ENCODE measurements around the gene ADAM8. TPM values are rescaled to one million over a fixed set of nuclear protein-coding genes. Genes with fewer than 3 reads are reported as not detected.
"Not testable (repeated sequence)": the region's sequence is repeated elsewhere in the genome, so short reads cannot be mapped to it uniquely, and the experiment has no call there.

ADAM8 gene
- total and polyA plus RNA-seq, 2 donors (not counting 1 experiment from before 2014, with no cell fraction given): 116 to 196 TPM

GRCh38 chr10:133235265-133235855 lies 41.3 kb downstream of the ADAM8 start:
- H3K9me3 ChIP-seq (ENCODE audit: control extremely low read depth in 1 of 3, control insufficient read depth in 2 of 3, insufficient read depth in 1 of 3, low read length in 2 of 3): peaks cover 0 to 7% (median 0%) of the 10 kb centered on the region in 3 donors
- peak overlapping the region; percentile 3 for H3K27ac Mint-ChIP-seq
- ChIA-PET CTCF (no interaction called here), POLR2A (no interaction called here)
- peak overlapping the region; percentile 80 for H3K4me3 Mint-ChIP-seq
- no peaks in the 10 kb centered on the region for H3K9me3 Mint-ChIP-seq (ENCODE audit: insufficient read depth)
- intact Hi-C loops (cut with micrococcal nuclease): no loop called here
- no peak overlapping the region for H3K27ac ChIP-seq (ENCODE audit: low read length in 2 of 2)
- peak overlapping the region; percentile 63 for H2AFZ ChIP-seq (ENCODE audit: insufficient read depth, low read depth, low read length, poor library complexity, severe bottlenecking)
- WGBS (ENCODE audit: insufficient coverage): 8% methylated on average over 42 of the region's 48 CpGs
- no peaks in the 10 kb centered on the region for H3K36me3 ChIP-seq (replicated peaks in 1 of 2; ENCODE audit: control extremely low read depth in 1 of 2, control insufficient read depth in 1 of 2, extremely low read depth in 1 of 2, insufficient read depth in 2 of 2, low read length in 1 of 2)
- peak overlapping the region; percentile 86 for H3K4me2 ChIP-seq (replicated peaks; ENCODE audit: low read depth, low read length, poor library complexity, severe bottlenecking)
- peaks cover 47 to 51% of the 10 kb centered on the region in 2 donors for H3K4me1 ChIP-seq (ENCODE audit: control insufficient read depth in 2 of 2, insufficient read depth in 2 of 2, low read length in 2 of 2)
- H3K79me2 ChIP-seq (ENCODE audit: control insufficient read depth, insufficient read depth, low read length): no peaks in the 10 kb centered on the region
- TF ChIP-seq CTCF (IDR thresholded peaks at IDR 0.05): no peak
- DNase-seq (no peak), ATAC-seq (ENCODE audit: low read depth) (peak; percentile 29)
- peak overlapping the region; percentile 53 for H3K9ac ChIP-seq (ENCODE audit: low read length)
- H3K4me1 Mint-ChIP-seq: peaks cover 24% of the 10 kb centered on the region
- peaks cover 4% of the 10 kb centered on the region for H4K20me1 ChIP-seq (ENCODE audit: control insufficient read depth, insufficient read depth, low read length, poor library complexity, severe bottlenecking)
- H3K4me3 ChIP-seq (ENCODE audit: control extremely low read depth in 1 of 5, extremely low read depth in 1 of 5, insufficient read depth in 1 of 5, low read depth in 2 of 5, low read length in 4 of 5): peak overlapping the region in 3 of 5 experiments; percentile 32 to 55 (median 42)
- H3K27me3 Mint-ChIP-seq: peaks cover 20% of the 10 kb centered on the region
- peaks cover 0 to 59% (median 24%) of the 10 kb centered on the region in 4 experiments for H3K27me3 ChIP-seq (replicated peaks in 1 of 4; ENCODE audit: control extremely low read depth in 1 of 4, control insufficient read depth in 3 of 4, insufficient read depth in 4 of 4, low read length in 3 of 4)

GRCh38 chr10:133234796-133235195 lies 41.9 kb downstream of the ADAM8 start:
- H3K4me3 ChIP-seq (ENCODE audit: control extremely low read depth in 1 of 5, extremely low read depth in 1 of 5, insufficient read depth in 1 of 5, low read depth in 2 of 5, low read length in 4 of 5); H3K36me3 ChIP-seq (replicated peaks in 1 of 2; ENCODE audit: control extremely low read depth in 1 of 2, control insufficient read depth in 1 of 2, extremely low read depth in 1 of 2, insufficient read depth in 2 of 2, low read length in 1 of 2); H4K20me1 ChIP-seq (ENCODE audit: control insufficient read depth, insufficient read depth, low read length, poor library complexity, severe bottlenecking); H3K9me3 Mint-ChIP-seq (ENCODE audit: insufficient read depth); H3K9ac ChIP-seq (ENCODE audit: low read length); ATAC-seq (ENCODE audit: low read depth); intact Hi-C loops (cut with micrococcal nuclease); H3K9me3 ChIP-seq (ENCODE audit: control extremely low read depth in 1 of 3, control insufficient read depth in 2 of 3, insufficient read depth in 1 of 3, low read length in 2 of 3); CTCF ChIA-PET; H3K79me2 ChIP-seq (ENCODE audit: control insufficient read depth, insufficient read depth, low read length); H2AFZ ChIP-seq (ENCODE audit: insufficient read depth, low read depth, low read length, poor library complexity, severe bottlenecking); POLR2A ChIA-PET; H3K27ac ChIP-seq (ENCODE audit: low read length in 2 of 2); DNase-seq: not testable (repeated sequence)
- Histone ChIP-seq H3K27me3 (replicated peaks in 1 of 4; ENCODE audit: control extremely low read depth in 1 of 4, control insufficient read depth in 3 of 4, insufficient read depth in 4 of 4, low read length in 3 of 4) (peaks cover 0 to 60% (median 24%) of the 10 kb centered on the region in 4 experiments), H3K4me2 (replicated peaks; ENCODE audit: low read depth, low read length, poor library complexity, severe bottlenecking) (peak overlapping the region; percentile 86), H3K4me1 (ENCODE audit: control insufficient read depth in 2 of 2, insufficient read depth in 2 of 2, low read length in 2 of 2) (peaks cover 44 to 48% of the 10 kb centered on the region in 2 donors)
- Mint-ChIP-seq H3K27me3 (peaks cover 20% of the 10 kb centered on the region), H3K4me1 (peaks cover 24% of the 10 kb centered on the region), H3K4me3 (peak overlapping the region; percentile 72), H3K27ac (peak overlapping the region; percentile 3)
- no CpG with 5 or more reads among the region's 10 CpGs for WGBS (ENCODE audit: insufficient coverage)
